Inflammatory macrophage treated with lipopolysaccharide for 4 hours (primary cell): ENCODE data around the gene BEAN1.
"Not testable (repeated sequence)": the region's sequence is repeated elsewhere in the genome, so short reads cannot be mapped to it uniquely, and the experiment has no call there.

Source experiments
- DNase-seq: peaks from one replicate; pipeline ENCODE4 v3.0.0-alpha.2; 2020

The BEAN1 gene

GRCh38 chr16:66486773-66487579 is 59.9 kb downstream of the BEAN1 start:
- DNase-seq = peak; percentile 68

DNA sequence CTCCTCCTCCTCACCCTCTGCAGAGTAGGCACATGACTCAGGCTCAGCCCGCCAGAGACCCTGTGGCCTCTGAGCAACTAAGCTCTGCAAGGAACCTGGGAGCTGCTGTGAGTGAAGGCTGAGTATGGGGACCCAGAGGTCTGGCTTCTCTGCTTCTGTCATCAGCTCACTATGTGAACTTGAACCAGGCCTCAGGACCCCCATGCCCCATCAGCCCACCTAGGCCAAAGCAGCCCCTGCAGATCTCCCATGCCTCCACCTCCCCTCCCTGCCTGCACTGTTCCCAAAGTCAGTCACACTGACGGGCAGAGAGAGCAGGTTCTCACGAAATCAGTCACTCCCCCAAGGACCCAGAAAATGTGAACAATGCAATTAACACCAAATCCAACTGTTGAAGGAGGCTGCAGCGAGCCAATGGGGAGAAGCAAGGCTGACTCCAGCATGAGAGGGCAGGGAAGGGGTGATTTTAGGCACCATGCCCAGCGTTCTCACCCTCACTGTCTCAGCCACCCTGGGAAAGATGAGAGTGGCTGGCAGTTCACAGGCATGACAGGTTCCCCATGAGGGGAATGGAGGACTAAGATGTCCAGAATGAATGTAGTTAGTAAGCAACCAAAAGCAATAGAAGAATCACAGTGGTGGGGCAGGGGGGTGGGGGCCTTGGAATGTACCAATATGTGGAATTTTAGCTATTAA is 60.6 kb downstream of the BEAN1 start:
- DNase-seq = peak; percentile 13

GRCh38 chr16:66488505-66488904 is 61.4 kb downstream of the BEAN1 start:
- no peak for DNase-seq

GRCh38 chr16:66489385-66489784 is 62.3 kb downstream of the BEAN1 start:
- no peak for DNase-seq

- no peak for DNase-seq
These were observed 62.7 kb downstream of the BEAN1 start for GRCh38 chr16:66489818-66490217.

DNA sequence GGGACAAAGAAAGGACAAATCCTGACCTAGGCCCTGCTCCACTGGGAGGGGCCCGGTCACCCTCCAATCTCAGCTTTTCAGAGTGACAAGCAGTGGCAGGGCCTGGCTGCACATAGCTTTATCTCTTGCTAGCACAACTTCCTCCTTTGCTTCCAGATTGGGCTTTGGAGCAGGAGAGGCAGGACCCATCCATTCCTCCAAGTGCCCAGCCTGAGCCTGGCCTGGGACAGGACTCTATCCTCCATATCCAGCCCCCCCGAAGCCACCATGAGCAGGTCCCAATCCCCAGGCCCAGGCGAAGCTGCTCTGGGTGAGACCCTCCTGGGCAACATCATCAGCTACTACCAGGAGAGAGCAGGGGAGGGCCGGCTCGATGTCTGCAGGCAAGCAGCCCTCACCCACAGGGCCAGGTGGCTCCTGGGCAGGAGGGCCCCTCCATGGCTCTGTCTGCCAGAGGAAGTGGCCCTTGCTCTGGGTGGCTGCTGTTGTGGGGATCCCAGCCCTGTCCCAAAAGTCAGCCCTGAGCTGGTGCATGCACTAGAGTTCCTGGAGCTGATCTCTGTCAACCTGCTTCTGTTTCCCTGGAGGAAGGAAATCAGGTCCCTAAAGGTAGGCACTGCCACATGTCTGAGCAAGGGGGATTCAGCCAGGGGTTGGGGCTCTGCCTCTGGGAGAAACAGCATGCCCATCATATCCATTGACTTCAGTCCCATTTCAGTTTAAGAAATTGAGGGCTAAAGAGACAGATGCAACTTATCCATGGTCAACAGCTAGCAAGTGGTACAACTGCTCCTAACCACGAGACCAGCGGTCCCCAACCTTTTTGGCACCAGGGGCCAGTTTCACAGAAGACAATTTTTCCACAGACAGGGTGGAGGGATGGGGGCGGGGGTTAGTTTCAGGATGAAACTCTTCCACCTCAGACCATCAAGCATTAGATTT is 64.0 kb downstream of the BEAN1 start:
- DNase-seq = no peak

GRCh38 chr16:66491716-66492064 is 64.6 kb downstream of the BEAN1 start:
- DNase-seq = no peak

DNA sequence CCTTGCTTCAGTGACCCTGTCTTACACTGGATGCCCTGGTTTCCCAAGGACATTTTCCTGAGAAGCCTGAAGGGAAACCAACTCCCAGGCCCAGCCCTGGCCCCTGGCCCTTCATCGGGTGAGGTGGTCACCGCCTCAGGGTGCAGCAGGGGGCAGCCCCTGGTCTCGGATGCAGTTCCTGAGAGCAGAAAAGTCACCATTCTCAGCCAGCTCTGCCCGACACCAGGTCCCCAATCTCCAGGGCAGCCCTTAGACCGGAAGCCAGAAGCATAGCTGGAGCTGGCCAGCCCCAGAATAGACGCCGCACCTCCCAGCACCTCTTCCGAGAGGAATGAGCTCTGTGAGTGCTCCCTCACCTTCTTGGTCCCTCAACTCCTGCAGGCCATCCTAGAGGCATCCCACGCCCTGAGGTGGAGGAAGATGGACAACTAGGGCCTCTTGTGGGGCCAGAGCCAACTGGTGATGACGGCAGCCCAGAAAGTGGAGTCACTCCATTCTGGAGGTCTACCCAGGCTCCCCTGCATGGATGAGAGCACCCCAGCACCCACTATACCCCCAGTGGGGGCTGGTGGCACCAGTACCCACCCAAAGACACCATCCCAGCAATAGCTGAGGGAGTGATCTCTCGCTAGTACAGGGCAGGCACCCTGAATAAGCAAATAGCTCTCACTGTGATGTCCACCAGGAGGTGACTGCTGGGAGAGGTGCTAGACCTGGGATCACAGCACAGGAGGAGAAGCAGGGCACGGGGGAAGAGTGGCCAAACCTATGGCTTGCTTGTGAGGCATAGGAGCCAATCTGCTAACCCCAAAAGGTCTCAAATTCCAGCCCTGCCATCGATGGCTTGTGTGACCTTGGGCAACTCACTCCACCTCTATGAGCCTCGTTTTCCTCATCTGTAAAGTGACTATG is 66.7 kb downstream of the BEAN1 start:
- DNase-seq = no peak

DNA sequence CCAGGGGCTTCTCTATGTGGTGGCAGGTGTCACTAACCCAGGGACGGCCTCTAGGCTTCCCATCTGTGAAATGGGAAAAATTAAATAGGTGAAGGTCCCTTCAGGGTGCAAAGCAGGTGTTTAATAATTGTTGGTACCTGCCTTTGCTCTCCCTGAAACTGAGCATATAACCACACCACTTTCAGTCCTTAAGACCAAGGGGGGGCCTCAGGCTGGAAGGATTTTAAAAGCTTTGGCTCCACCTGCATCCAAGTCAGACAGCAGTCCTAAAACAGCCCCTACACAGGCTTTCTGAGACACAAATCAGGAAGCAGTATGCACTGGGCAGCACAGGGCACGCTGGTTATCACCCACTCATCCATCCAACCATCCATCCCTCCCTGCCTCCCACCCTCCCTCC is 67.8 kb downstream of the BEAN1 start:
- no peak for DNase-seq

- no peak for DNase-seq
These were observed 68.3 kb downstream of the BEAN1 start for GRCh38 chr16:66495440-66495839.

DNA sequence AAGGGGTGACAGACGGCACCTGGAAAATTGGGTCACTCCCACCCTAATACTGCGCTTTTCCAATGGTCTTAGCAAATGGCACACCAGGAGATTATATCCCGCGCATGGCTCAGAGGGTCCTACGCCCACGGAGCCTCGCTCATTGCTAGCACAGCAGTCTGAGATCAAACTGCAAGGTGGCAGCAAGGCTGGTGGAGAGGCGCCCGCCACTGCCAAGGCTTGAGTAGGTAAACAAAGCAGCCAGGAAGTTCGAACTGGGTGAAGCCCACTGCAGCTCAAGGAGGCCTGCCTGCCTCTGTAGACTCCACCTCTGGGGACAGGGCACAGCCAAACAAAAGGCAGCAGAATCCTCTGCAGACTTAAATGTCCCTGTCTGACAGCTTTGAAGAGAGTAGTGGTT is 69.1 kb downstream of the BEAN1 start:
- DNase-seq = not testable (repeated sequence)

- not testable (repeated sequence) for DNase-seq
These were observed 70.8 kb downstream of the BEAN1 start for GRCh38 chr16:66497921-66498320.

DNA sequence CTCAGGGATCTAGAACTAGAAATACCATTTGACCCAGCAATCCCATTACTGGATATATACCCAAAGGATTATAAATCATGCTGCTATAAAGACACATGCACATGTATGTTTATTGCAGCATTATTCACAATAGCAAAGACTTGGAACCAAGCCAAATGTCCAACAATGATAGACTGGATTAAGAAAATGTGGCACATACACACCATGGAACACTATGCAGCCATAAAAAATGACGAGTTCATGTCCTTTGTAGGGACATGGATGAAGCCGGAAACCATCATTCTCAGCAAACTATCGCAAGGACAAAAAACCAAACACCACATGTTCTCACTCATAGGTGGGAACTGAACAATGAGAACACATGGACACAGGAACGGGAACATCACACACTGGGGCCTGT is 74.5 kb downstream of the BEAN1 start:
- DNase-seq = not testable (repeated sequence)

- peak; percentile 41 for DNase-seq
These were observed 75.2 kb downstream of the BEAN1 start for GRCh38 chr16:66502020-66502913.

DNA sequence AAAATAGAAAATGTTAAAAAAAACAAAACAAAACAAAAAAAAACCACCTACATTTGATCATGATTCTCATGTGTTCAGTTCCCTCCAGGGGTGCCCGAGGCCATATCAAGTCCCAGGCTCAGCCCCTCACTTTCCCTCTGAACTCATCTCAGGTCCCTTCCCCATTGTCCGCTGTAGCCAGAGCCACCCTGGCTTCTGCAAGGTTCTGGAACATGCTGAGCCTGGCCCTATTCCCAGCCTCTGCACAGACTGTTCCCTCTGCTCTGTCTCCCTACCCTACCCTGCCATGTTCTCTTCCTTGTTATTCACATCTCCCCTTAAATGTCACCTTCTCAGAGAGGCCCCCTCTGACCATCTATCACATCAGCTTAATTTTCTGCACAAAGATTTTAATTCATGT is 75.9 kb downstream of the BEAN1 start:
- DNase-seq = no peak

- no peak for DNase-seq
These were observed 76.5 kb downstream of the BEAN1 start for GRCh38 chr16:66503612-66504011.

DNA sequence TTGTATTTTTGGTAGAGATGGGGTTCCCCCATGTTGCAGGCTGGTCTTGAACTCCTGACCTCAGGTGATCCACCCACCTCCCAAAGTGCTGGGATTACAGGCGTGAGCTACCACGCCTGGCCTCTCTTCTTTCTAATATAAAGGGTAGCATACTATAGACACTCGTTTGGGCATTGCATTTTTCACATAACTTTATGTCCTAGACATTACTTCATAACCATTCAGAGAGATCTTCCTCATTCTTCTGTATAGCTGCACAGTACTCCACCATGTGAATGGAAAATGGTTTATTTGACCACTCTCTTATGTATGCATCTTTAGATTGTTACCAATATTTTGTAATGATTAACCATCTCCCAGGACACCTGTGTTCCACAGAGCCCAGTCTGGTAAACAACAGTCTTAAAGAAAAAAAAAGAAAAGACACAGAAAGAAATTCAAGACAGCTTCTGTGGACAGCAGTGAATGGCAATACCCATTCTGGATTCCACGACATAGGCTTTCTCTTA is 80.7 kb downstream of the BEAN1 start:
- DNase-seq = no peak

DNA sequence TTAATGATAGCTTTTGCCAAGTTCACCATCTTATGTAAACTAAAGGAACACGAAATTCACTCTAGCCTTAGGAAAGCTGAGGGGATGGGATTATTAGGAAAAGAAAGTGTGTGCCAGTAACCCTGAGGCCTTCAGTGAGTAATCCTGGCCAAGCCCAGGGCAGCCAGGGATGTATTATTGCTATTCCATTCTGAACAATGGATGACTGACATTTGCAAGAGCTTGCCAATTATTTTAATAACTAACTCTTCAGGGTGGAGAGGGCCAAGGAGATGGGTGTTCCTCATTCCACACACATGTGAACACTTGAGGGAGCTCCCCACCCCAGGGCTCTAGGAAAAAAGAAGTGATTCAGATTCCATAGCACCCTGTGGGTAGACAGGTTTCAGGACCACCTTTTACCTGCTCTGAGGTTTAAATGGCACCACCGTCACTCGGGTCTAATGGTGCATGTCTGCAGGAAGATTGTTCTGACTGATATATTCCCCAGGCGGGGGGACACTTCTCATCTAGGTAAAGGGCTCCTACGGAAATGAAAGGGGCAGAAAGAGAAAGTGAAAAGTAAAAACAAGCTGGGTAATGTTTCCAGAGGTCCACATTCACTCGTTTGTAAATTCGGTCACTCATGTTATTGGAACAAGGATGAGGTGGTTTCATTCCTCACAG is 81.3 kb downstream of the BEAN1 start:
- no peak for DNase-seq

DNA sequence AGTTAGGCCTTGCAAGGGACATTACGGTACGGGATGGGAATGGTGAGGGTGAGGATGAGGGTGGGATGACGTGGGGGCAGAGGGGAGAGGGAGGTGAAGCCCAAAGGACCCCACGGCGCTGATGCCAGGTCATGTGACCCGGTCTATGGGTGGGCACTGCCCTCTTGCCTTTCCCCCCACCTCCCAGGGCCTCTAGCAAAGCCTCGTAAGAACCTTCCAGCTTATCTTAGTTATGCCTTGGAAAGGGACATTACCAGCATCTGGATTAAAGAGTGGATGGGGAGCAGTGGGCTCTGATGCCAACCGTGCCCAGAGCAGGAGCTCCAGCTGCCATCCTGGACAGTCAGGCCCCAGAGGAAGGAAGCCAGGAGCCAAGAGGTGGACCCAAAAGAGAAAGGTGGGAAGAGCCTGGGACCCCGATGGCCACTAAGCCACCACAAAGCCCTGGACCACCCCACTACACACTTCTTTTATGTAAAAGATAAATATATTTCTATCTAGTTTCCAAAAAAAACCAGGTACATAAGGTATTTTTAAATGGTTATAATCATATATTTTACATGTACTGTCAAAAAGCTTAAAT is 81.9 kb downstream of the BEAN1 start:
- no peak for DNase-seq

GRCh38 chr16:66509576-66509975 is 82.5 kb downstream of the BEAN1 start:
- DNase-seq = no peak
